ENCODE measurements around the gene GRAMD1A. TPM values are rescaled to one million over a fixed set of nuclear protein-coding genes. Genes with fewer than 3 reads are reported as not detected.

The GRAMD1A gene
- total RNA-seq, 1 experiment from 2014 or later: 45.2 TPM

- Histone ChIP-seq H3K4me1 (ENCODE audit: low read length) (peaks cover 5% of the 10 kb centered on the region), H4K20me1 (ENCODE audit: insufficient read depth, low read depth, low read length) (no peaks in the 10 kb centered on the region), H3K4me2 (ENCODE audit: low read depth, low read length, poor library complexity, severe bottlenecking) (no peak overlapping the region), H3K36me3 (ENCODE audit: insufficient read depth, low read length) (no peaks in the 10 kb centered on the region), H3K9ac (ENCODE audit: low read length) (no peak overlapping the region), H2AFZ (ENCODE audit: low read length) (no peak overlapping the region), H3K4me3 (ENCODE audit: low read length) (no peak overlapping the region), H3K9me2 (replicated peaks; ENCODE audit: insufficient read depth, low read length) (no peaks in the 10 kb centered on the region), H3K27ac (ENCODE audit: low read length) (no peak overlapping the region), H3K27me3 (ENCODE audit: low read length) (no peaks in the 10 kb centered on the region), H3K79me2 (ENCODE audit: low read length) (no peaks in the 10 kb centered on the region), H3K9me3 (ENCODE audit: low read length) (no peaks in the 10 kb centered on the region)
- no peak for DNase-seq
These were observed 34.7 kb downstream of the GRAMD1A start for GRCh38 chr19:35034588-35035382.

- no peak for DNase-seq
- Histone ChIP-seq H3K27ac (ENCODE audit: low read length) (no peak overlapping the region), H4K20me1 (ENCODE audit: insufficient read depth, low read depth, low read length) (no peaks in the 10 kb centered on the region), H3K4me3 (ENCODE audit: low read length) (no peak overlapping the region), H3K79me2 (ENCODE audit: low read length) (no peaks in the 10 kb centered on the region), H3K9me3 (ENCODE audit: low read length) (no peaks in the 10 kb centered on the region), H3K4me2 (ENCODE audit: low read depth, low read length, poor library complexity, severe bottlenecking) (no peak overlapping the region), H2AFZ (ENCODE audit: low read length) (no peak overlapping the region), H3K36me3 (ENCODE audit: insufficient read depth, low read length) (no peaks in the 10 kb centered on the region), H3K4me1 (ENCODE audit: low read length) (peaks cover 6% of the 10 kb centered on the region), H3K9ac (ENCODE audit: low read length) (no peak overlapping the region), H3K9me2 (replicated peaks; ENCODE audit: insufficient read depth, low read length) (no peaks in the 10 kb centered on the region), H3K27me3 (ENCODE audit: low read length) (no peaks in the 10 kb centered on the region)
These were observed 37.8 kb downstream of the GRAMD1A start for GRCh38 chr19:35037716-35038622.

- no peaks in the 10 kb centered on the region for H3K79me2 ChIP-seq (ENCODE audit: low read length)
- DNase-seq: no peak
- H3K27ac ChIP-seq (ENCODE audit: low read length): no peak overlapping the region
- H3K36me3 ChIP-seq (ENCODE audit: insufficient read depth, low read length): no peaks in the 10 kb centered on the region
- no peaks in the 10 kb centered on the region for H4K20me1 ChIP-seq (ENCODE audit: insufficient read depth, low read depth, low read length)
- peak overlapping the region; percentile 48 for H3K4me2 ChIP-seq (ENCODE audit: low read depth, low read length, poor library complexity, severe bottlenecking)
- 0 out of 2 replicates have a peak overlapping the region, but pooled peaks have one; percentile 36 for H2AFZ ChIP-seq (ENCODE audit: low read length)
- H3K9ac ChIP-seq (ENCODE audit: low read length): peak overlapping the region; percentile 56; the same call in 1 of the 2 replicates
- no peaks in the 10 kb centered on the region for H3K9me2 ChIP-seq (replicated peaks; ENCODE audit: insufficient read depth, low read length)
- peaks cover 6% of the 10 kb centered on the region for H3K4me1 ChIP-seq (ENCODE audit: low read length)
- H3K9me3 ChIP-seq (ENCODE audit: low read length): no peaks in the 10 kb centered on the region
- H3K4me3 ChIP-seq (ENCODE audit: low read length): peak overlapping the region; percentile 44; the same call in 1 of the 2 replicates
- no peaks in the 10 kb centered on the region for H3K27me3 ChIP-seq (ENCODE audit: low read length)
These were observed 38.7 kb downstream of the GRAMD1A start for GRCh38 chr19:35038623-35039512.

- H2AFZ ChIP-seq (ENCODE audit: low read length): 0 out of 2 replicates have a peak overlapping the region, but pooled peaks have one; percentile 36
- H3K9me2 ChIP-seq (replicated peaks; ENCODE audit: insufficient read depth, low read length): no peaks in the 10 kb centered on the region
- no peaks in the 10 kb centered on the region for H3K79me2 ChIP-seq (ENCODE audit: low read length)
- H3K27ac ChIP-seq (ENCODE audit: low read length): no peak overlapping the region
- no peaks in the 10 kb centered on the region for H3K36me3 ChIP-seq (ENCODE audit: insufficient read depth, low read length)
- no peaks in the 10 kb centered on the region for H3K9me3 ChIP-seq (ENCODE audit: low read length)
- no peak for DNase-seq
- peak overlapping the region; percentile 48 for H3K4me2 ChIP-seq (ENCODE audit: low read depth, low read length, poor library complexity, severe bottlenecking)
- H4K20me1 ChIP-seq (ENCODE audit: insufficient read depth, low read depth, low read length): no peaks in the 10 kb centered on the region
- H3K4me3 ChIP-seq (ENCODE audit: low read length): peak overlapping the region; percentile 44; the same call in 1 of the 2 replicates
- H3K9ac ChIP-seq (ENCODE audit: low read length): peak overlapping the region; percentile 56
- peaks cover 6% of the 10 kb centered on the region for H3K4me1 ChIP-seq (ENCODE audit: low read length)
- H3K27me3 ChIP-seq (ENCODE audit: low read length): no peaks in the 10 kb centered on the region
These were observed 40.0 kb downstream of the GRAMD1A start for GRCh38 chr19:35039881-35040825.

- no peaks in the 10 kb centered on the region for H4K20me1 ChIP-seq (ENCODE audit: insufficient read depth, low read depth, low read length)
- H3K36me3 ChIP-seq (ENCODE audit: insufficient read depth, low read length): no peaks in the 10 kb centered on the region
- no peak overlapping the region for H3K4me2 ChIP-seq (ENCODE audit: low read depth, low read length, poor library complexity, severe bottlenecking)
- no peak overlapping the region for H2AFZ ChIP-seq (ENCODE audit: low read length)
- H3K27ac ChIP-seq (ENCODE audit: low read length): no peak overlapping the region
- H3K27me3 ChIP-seq (ENCODE audit: low read length): no peaks in the 10 kb centered on the region
- no peaks in the 10 kb centered on the region for H3K79me2 ChIP-seq (ENCODE audit: low read length)
- H3K9me2 ChIP-seq (replicated peaks; ENCODE audit: insufficient read depth, low read length): no peaks in the 10 kb centered on the region
- no peak overlapping the region for H3K9ac ChIP-seq (ENCODE audit: low read length)
- DNase-seq: no peak
- peaks cover 6% of the 10 kb centered on the region for H3K4me1 ChIP-seq (ENCODE audit: low read length)
- H3K4me3 ChIP-seq (ENCODE audit: low read length): no peak overlapping the region
- H3K9me3 ChIP-seq (ENCODE audit: low read length): no peaks in the 10 kb centered on the region
These were observed 40.9 kb downstream of the GRAMD1A start for GRCh38 chr19:35040826-35041547.

GRCh38 chr19:35041548-35042055 lies 41.5 kb downstream of the GRAMD1A start, which contains the start of gene HPN:
HPN (plus strand) TSS chr19:35041721; CDS start chr19:35042507, 786 bp downstream.
- Histone ChIP-seq H3K4me2 (ENCODE audit: low read depth, low read length, poor library complexity, severe bottlenecking) (no peak within 1 kb of the TSS), H3K4me3 (ENCODE audit: low read length) (no peak within 1 kb of the TSS), H3K27ac (ENCODE audit: low read length) (no peak within 1 kb of the TSS), H3K27me3 (ENCODE audit: low read length) (no peaks in the 10 kb centered on the region), H3K36me3 (ENCODE audit: insufficient read depth, low read length) (no peaks in the 10 kb centered on the region), H2AFZ (ENCODE audit: low read length) (no peak within 1 kb of the TSS), H3K79me2 (ENCODE audit: low read length) (no peaks in the 10 kb centered on the region), H3K9ac (ENCODE audit: low read length) (no peak within 1 kb of the TSS), H3K4me1 (ENCODE audit: low read length) (peaks cover 6% of the 10 kb centered on the region), H4K20me1 (ENCODE audit: insufficient read depth, low read depth, low read length) (no peaks in the 10 kb centered on the region), H3K9me2 (replicated peaks; ENCODE audit: insufficient read depth, low read length) (no peaks in the 10 kb centered on the region), H3K9me3 (ENCODE audit: low read length) (no peaks in the 10 kb centered on the region)
- no peak for DNase-seq
